Stimulated activated CD4-positive, alpha-beta T cell treated with anti-CD3 and anti-CD28 coated beads, Interleukin-12 subunit alpha, Interleukin-12 subunit beta, amount 100 ng/mL, for 48 hours (primary cell): ENCODE measurements around the gene TNRC6C.
"Not testable (repeated sequence)": the region's sequence is repeated elsewhere in the genome, so short reads cannot be mapped to it uniquely, and the experiment has no call there.

Experiments
- DNase-seq, 3 donors: peaks; one replicate each; pipeline ENCODE4 v3.0.0-alpha.2; 2020; ENCODE audit warnings: low read depth in 2 of 3, low spot score in 1 of 3

TNRC6C gene

DNA sequence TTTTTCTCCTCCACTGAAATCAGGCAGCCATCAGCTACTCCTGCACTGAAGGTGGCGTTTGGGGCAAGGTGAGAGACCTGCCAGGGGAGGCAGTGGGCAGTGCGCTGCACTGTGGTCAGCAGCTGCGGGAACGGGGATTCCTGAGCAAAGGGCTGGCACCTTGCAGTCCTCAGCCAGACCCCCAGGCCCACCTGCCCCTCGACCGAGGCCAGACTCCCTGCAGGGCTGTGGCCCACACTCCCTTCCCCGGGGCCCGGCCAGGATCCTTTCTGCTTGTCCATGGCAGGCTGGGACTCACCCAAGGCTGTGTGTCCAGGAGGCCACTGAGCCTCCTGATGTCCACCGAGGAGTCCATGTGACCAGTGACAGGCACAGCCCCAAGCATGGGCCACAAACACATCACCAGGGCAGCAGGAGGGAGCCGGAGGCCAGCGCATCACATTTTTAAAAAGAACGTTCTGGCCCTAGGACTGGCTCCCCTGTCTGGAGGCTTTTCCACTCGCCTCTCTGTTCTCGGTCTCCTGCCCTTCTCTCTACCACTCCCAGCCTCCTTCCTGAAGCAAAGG lies 28.5 kb upstream of the TNRC6C start:
- DNase-seq, result no peak

- no peak for DNase-seq
Observed at GRCh38 chr17:77930780-77931768, 27.4 kb upstream of the TNRC6C start.

DNA sequence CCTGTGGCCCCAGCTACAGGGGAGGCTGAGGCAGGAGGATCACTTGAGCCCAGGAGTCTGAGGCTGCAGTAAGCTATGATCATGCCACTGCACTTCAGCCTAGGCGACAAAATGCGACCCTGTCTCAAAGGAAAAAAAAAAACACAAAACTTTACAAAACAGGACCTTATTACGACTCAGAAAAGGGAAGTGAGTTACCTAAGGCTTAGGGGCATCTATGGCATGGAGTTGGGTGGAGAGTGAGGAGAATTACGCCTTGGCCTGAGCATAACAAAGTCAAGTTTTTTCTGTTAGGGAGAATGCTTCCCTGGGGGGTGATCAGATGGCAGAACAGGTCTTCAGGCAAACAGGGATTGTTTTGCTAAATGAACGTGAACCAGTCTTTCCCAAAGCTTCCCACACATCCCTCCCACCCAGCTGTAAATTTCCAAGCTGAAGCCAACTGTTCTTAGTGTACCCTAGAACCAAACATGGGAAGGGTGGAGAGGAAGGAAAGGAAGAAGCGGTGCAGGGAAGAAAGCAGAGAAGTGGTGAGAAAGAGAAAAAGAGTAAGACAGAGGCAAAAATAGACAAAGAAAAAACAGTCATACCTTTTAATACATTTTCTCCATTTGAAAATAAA lies 24.6 kb upstream of the TNRC6C start:
- DNase-seq, result no peak

GRCh38 chr17:77935121-77935571 lies 23.4 kb upstream of the TNRC6C start:
- no peak for DNase-seq

- not testable (repeated sequence) for DNase-seq
Observed at GRCh38 chr17:77935744-77936143, 22.8 kb upstream of the TNRC6C start.

DNA sequence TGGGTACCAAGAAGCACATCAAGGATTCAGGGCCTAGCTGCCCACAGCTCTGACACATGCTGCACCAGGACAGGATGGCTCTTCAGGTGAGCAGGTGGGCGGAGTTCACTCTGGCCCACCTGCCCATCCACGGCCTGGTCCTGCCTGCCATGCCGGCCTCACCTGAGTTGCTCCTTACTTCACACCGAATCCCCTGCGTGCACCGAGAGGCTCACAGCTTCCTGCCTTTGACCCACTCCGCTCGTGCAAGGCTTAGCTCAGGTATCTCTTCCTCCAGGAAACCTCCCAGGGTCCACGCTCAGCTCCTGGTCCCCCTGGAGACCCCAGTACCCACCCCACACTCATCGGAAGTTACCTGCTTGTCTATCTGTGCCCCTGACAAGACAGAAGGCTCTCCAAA lies 21.6 kb upstream of the TNRC6C start:
- DNase-seq, result no peak

DNA sequence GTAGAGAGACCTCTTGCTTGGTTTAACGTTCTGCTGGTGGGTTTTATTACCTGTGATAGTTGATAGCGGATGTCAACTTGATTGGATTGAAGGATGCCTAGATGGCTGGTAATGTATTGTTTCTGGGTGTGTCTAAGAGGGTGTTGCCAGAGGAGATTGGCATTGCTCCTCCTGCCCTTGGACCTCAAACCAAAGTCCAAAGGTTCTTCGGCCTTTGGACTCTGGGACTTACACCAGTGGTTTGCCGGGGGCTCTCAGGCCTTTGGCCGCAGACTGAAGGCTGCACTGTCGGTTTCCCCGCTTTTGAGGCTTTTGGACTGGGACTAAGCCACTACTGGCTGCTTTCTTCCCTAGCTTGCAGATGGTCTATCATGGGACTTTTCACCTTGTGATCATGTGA lies 17.5 kb upstream of the TNRC6C start:
- DNase-seq, result no peak

DNA sequence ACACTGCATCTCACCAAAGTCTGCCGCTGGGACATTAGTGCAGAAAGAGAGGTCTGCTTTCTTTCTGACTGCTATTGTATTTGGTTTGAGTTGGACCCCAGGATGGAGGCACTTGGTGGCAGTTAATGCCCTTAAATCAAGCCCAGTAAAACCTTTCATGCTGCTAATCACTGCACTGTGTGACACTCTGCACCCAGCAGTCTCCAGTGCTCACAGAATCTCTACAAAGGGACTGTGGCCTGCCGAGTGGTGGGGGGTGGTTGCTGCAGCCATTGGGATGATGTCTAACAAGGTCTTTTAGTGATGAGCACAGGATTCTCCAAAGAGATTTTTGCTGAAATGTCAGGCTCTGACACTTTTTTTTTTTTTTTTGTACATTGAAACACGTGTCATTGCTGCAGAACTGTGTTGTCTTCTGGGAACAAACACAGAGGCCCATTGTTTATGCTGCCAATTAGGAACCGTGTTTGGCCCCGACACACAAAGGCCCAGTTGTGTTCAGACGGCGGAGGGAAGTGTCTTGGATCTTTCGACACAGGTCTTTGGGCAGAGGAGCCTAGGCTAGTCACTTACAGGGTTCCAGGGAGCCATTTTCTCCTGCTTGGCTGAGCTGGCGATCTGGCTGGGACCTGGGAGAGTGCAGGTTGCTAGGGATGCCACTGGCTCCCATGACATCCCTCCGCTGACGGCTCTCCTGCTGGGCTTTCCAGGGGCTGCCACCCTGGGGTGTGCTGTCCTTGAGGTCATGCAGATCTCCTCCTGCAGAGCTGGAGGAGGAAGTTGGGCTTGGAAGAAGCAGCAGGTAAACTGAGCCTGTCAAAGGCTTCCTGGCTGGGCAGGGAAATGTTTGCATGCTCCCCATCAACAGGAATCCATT lies 16.2 kb upstream of the TNRC6C start:
- no peak for DNase-seq

DNA sequence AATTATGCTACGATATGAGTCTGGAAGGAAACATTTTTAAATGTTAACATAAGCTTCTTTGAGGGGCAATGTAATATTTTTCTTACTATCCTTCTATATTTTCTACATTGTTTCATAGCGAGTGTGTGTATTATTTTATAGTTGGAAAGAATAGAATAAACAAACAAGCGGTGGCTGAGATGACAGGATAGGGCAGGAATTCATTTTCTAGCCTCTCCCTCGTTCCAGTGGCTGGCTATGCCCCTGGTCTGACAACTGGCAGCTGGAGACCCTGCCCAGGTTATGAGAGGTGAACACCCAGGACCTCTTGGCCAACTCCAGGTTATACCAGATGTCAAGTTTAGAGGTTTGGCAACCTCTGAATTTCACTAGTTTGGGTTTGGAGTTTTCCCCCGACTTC lies 14.5 kb upstream of the TNRC6C start:
- DNase-seq, result no peak

DNA sequence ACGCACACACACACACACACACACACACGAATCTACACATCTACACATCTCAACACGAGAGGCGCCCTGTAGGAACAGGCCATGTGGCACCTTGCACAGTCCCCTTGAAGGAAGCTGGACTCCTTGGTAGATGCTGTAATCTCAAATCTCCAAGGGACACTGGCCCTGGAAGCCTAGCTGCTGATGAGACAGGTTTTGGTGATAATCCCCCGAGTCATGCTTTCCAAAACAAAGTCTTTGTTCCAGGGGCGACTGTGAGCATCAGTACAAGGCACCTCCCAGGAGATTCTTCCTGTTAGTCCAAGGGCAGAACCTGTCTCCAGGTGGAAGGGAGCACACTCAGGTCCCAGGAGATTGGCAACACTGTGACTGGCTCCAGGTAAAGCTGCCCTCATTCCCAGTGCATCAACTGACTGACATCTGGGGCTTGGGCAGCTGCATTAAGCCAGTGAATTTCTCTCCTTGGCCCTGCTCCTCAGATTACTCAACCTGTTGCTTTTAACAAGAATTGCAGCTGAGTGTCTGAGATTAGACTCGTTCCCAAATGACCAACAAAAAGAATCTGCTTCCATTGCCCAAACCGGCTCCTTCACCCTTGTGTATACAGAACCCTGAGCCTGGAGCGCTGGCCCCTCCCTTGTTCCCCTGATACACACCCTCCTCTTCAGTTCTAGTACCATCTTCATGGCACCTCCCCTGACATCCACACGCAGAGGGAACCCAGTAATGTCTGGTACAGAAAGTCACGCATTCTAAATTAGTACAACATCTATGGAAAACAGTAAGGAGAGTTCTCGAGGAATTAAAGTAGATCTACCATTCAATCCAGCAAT lies 13.9 kb upstream of the TNRC6C start:
- DNase-seq, result no peak

DNA sequence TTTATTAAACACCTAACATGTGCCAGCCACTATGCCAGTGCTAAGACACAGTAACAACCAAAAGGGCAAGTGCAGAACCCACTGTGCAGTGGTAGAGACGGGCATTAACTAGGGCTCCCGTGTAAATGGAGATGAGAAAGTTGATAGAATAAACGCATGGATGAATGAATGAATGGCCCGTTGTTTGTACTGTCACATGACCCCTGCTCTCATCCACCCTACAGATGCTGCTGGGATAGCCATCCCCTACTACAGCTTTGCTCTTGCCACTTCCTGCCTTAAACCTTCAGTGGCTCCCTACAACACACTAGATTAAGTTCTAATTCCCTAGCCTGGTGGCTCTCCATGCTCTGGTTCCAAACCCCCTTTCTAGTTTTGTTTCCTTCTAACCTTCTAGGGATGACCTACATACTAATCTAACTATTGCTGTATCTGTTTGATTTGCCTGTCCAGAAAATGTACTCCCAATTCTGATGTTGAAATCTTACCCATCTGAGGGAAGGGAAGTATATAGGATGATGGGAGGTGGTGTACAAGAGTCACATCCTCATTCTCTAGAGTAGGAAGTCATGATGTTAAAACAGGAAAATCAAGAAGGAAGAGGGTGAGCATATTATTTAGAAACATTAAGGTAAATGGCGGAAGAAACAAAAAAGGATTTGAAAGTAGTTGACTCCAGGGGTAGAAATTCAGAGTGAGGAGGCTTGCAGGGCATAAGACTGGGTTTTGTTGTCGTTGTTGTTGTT lies 11.4 kb upstream of the TNRC6C start:
- no peak for DNase-seq

DNA sequence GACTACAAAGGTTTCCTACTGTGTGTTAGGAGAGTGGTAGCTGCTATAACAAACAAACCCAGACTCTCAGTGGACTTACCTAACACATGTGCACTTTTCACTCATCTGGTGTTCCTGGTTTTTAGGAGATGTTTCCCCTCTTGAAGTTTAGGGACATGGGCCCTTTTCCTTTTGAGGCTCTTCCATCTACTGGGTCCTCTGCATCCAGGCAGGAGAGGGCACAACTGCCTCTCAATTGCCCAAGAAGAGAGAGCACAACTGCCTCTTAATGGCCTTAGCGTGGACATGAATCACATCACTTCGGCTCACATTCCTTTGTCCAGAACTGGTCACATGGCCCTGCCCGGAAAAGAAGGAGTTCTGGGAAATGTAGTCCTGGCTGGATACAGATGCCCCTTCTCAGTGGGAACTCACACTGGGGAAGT lies 9.8 kb upstream of the TNRC6C start:
- DNase-seq, result no peak

- no peak for DNase-seq
Observed at GRCh38 chr17:77951123-77951522, 7.4 kb upstream of the TNRC6C start.

DNA sequence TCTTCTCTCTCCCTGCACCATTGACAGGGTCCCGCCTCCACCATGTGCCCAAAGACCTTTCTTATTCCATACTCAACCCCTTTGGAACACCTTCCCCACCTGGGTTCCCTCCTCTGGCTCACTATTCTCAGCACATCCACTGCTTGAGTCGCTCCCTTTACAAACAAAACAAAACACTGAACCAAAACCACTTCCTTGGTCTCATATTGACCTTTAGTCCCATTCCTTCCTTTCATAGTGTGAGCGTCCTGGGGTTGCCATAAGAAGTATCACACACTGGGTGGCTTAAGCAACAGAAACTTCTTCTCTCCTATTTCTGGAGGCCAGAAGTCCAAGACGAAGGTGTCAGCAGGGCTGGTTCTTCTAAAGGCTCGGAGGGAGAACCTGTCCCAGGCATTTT lies 6.1 kb upstream of the TNRC6C start:
- no peak for DNase-seq

- DNase-seq, result no peak
Observed at GRCh38 chr17:77957235-77957856, 1.2 kb upstream of the TNRC6C start.

DNA sequence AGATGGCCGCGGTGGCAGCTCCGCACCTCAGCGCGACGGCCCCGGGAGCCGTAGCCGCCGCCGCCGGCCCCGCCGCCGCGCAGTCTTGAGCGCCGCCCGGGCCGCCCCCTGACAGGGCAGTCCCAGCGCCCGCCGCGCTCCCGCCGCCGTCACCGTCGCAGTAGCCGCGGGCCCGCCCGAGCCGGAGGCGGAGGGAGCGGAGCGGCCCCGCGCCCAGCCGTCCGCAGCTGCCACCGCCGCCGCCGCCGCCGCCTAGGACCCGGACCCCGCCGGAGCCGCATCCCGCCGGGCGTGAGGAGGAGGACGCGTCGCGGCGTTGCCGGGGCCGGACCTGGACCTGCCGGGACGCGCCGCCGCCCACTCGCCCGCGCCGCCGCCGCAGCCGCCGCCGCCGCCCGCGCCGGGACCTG lies 218 bp downstream of the TNRC6C start:
- no peak for DNase-seq

DNA sequence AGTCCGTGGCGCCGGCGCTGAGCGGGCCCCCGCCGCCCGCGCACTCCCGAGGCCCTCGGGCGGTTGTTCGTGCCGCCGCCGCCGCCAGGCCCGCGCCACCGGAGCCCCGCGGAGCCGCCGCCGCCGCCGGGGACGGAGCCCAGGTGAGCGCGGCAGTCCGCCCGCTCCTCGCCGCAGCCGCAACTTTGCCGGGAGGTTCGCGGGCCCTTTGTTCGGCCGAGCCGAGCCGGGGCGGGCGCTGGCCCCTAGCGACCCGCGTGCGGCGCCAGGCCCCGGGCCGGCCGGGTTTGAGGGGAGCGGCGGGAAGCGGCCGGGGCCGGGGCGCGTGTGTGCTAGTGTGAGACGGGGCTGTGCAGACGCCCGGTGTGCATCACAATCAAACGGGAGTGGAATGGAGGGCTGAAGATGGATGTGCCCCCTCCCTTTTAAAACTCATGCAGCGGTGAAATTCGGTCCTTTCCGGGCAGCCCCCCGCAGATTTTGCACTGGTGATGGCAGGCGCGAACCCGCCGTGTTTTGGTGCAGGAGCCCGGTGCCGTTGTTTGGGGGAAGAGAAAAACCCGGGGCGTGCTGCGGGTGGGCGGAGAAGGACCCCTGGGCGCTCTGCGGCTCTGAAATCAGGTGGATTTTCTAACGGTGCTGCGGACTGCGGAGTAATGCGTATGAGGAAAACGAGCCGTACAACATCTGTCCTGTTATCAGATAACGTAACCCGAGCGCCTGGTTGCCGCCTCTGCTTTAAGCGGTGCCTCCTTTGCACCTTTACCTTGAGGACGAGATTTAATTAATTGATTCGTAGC lies 823 bp downstream of the TNRC6C start:
- peak in 2 of 3 donors; percentile 4 to 16 for DNase-seq

GRCh38 chr17:77959926-77960521 lies 1.5 kb downstream of the TNRC6C start:
- DNase-seq, result peak in 2 of 3 donors; percentile 8 to 14
